ENCODE data around the gene PDE11A. TPM values are rescaled to one million over a fixed set of nuclear protein-coding genes. Genes with fewer than 3 reads are reported as not detected.

The PDE11A gene
- total RNA-seq, 1 experiment from 2014 or later, result 0.13 TPM

DNA sequence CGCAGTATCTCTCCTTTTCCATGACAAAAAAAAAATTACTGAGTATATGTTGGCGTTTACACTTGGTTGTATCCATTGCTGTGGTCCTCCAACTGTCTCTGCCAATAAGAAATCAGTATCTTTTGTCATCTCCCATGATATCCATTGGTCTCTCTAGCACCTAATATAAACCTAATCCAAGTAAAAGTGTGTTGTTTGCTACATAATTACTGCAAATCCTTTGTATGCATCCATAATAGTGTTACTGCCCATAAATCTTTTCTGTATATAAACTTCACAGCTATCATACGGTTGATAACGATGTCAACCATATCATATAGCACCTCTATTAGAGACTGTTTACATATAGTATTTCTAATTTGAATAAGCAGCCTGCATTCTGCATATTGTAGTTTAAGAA lies 453.1 kb downstream of the PDE11A start:
- Mint-ChIP-seq H3K27me3 (ENCODE audit: low read depth) (peaks cover 9% of the 10 kb centered on the region; the same call in 1 of the 2 replicates), H3K36me3 (ENCODE audit: insufficient read depth in 1 of 3, low read depth in 3 of 3) (no peaks in the 10 kb centered on the region)
- no peak overlapping the region for H2AFZ ChIP-seq (ENCODE audit: low read length)

More for the DNA sequence above, 453.1 kb downstream of the PDE11A start:
- no peak overlapping the region for H2BK12ac ChIP-seq (ENCODE audit: insufficient read length, low read depth, low read length)
- no peak overlapping the region for H3K56ac ChIP-seq (ENCODE audit: insufficient read length, low read depth, low read length)
- H4K5ac ChIP-seq (ENCODE audit: insufficient read length, low read depth, low read length), result no peak overlapping the region
- no peak overlapping the region for H3K27ac ChIP-seq (ENCODE audit: insufficient read length, low read depth, low read length)
- H3K14ac ChIP-seq (ENCODE audit: insufficient read depth, low read length), result no peak overlapping the region
- H4K8ac ChIP-seq (replicated peaks; ENCODE audit: insufficient read length, low read depth, low read length), result no peak overlapping the region
- no peak overlapping the region for H2AK5ac ChIP-seq (ENCODE audit: insufficient read length, low read length)
- H3K4me2 ChIP-seq (ENCODE audit: insufficient read depth, insufficient read length, low read length), result peak overlapping the region; percentile 91
- no peak overlapping the region for H3K18ac ChIP-seq (ENCODE audit: insufficient read length, low read depth, low read length)
- H3K23me2 ChIP-seq (ENCODE audit: insufficient read length, low read depth, low read length, poor library complexity, severe bottlenecking), result peaks cover 9% of the 10 kb centered on the region
- no CpG with 5 or more reads among the region's 4 CpGs for WGBS (ENCODE audit: extremely low coverage, insufficient read length, low lambda C conversion rate)
- no peak overlapping the region for H3K4ac ChIP-seq (ENCODE audit: low read depth, low read length)
- no peaks in the 10 kb centered on the region for H3K4me1 ChIP-seq (ENCODE audit: insufficient read depth, low read length)
- H2BK5ac ChIP-seq (ENCODE audit: insufficient read length, low read length), result no peak overlapping the region
- H3K23ac ChIP-seq (ENCODE audit: insufficient read length, low read depth, low read length), result no peak overlapping the region
- TF ChIP-seq, protein P1, sequence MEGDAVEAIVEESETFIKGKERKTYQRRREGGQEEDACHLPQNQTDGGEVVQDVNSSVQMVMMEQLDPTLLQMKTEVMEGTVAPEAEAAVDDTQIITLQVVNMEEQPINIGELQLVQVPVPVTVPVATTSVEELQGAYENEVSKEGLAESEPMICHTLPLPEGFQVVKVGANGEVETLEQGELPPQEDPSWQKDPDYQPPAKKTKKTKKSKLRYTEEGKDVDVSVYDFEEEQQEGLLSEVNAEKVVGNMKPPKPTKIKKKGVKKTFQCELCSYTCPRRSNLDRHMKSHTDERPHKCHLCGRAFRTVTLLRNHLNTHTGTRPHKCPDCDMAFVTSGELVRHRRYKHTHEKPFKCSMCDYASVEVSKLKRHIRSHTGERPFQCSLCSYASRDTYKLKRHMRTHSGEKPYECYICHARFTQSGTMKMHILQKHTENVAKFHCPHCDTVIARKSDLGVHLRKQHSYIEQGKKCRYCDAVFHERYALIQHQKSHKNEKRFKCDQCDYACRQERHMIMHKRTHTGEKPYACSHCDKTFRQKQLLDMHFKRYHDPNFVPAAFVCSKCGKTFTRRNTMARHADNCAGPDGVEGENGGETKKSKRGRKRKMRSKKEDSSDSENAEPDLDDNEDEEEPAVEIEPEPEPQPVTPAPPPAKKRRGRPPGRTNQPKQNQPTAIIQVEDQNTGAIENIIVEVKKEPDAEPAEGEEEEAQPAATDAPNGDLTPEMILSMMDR (conservative IDR thresholded peaks at IDR 0.05), result no peak
- no peak overlapping the region for H3T11ph ChIP-seq (ENCODE audit: low read length)
- H2BK20ac ChIP-seq (ENCODE audit: low read depth, low read length, poor library complexity, severe bottlenecking), result no peak overlapping the region
- Mint-ChIP-seq H3K4me1 (peaks cover 4 to 13% of the 10 kb centered on the region in 2 experiments), H3K27ac (no peak overlapping the region), H3K4me3 (peak overlapping the region; percentile 93 to 96; a peak in 3 of 5 replicates), H3K9me3 (no peaks in the 10 kb centered on the region)
- H4K20me1 ChIP-seq (ENCODE audit: control insufficient read depth, insufficient read depth, insufficient read length), result no peaks in the 10 kb centered on the region
- no peak overlapping the region for H2BK120ac ChIP-seq (ENCODE audit: low read depth, low read length, poor library complexity, severe bottlenecking)
- no peak overlapping the region for H3K9ac ChIP-seq (ENCODE audit: extremely low read depth, insufficient read length, low read length)
- DNase-seq, result no peak
- no peak overlapping the region for H4K91ac ChIP-seq (ENCODE audit: insufficient read length, low read depth, low read length)
- H3K79me1 ChIP-seq (ENCODE audit: insufficient read depth, low read depth, low read length, poor library complexity, severe bottlenecking), result no peaks in the 10 kb centered on the region
- H3K79me2 ChIP-seq (ENCODE audit: insufficient read depth, low read length), result no peaks in the 10 kb centered on the region
- H2BK15ac ChIP-seq (ENCODE audit: low read depth, low read length), result no peak overlapping the region
- no peaks in the 10 kb centered on the region for H3K9me3 ChIP-seq (ENCODE audit: control insufficient read depth, low read depth, low read length)
- no peaks in the 10 kb centered on the region for H3K27me3 ChIP-seq (ENCODE audit: insufficient read depth, low read length)
